ENCODE data around the gene CDC42EP2. TPM values are rescaled to one million over a fixed set of nuclear protein-coding genes. Genes with fewer than 3 reads are reported as not detected.

The CDC42EP2 gene
- total RNA-seq, 1 donor from 2014 or later: 26.7 TPM

DNA sequence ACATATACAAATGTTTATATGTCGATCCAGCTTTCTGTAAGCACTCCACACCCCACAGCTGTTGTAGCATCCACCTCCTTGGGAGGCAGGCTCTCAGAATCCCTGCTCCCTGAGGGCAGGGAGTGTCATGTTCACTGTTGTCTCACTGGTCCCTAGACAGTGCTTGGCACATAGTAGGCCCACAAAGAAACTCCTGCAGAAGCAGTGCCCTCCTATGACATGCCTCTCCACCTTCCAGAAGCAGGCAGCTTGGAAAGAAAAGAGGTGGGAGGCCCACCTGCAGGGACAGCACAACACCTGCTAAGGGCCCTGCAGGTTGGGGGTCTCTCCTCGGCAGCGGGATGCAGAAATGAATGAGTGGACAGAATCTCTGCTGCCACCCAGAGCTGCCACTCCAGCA lies 11.1 kb upstream of the CDC42EP2 start:
- H3K9ac ChIP-seq (ENCODE audit: low read length): no peak overlapping the region
- no peaks in the 10 kb centered on the region for H3K36me3 ChIP-seq (ENCODE audit: insufficient read depth, low read length)
- DNase-seq (ENCODE audit: low read depth) (no peak), FAIRE-seq (no peak)
- H3K27ac Mint-ChIP-seq (ENCODE audit: unreplicated experiment): no peak overlapping the region
- no peak overlapping the region for H3K4me3 ChIP-seq (ENCODE audit: insufficient read depth, low read depth, low read length)
- H2AFZ ChIP-seq (ENCODE audit: low read depth, low read length): no peak overlapping the region
- H3K27me3 ChIP-seq (ENCODE audit: insufficient read depth, low read length): no peaks in the 10 kb centered on the region
- H4K20me1 ChIP-seq (ENCODE audit: insufficient read depth, low read length): no peaks in the 10 kb centered on the region
- peaks cover 12% of the 10 kb centered on the region for H3K4me1 Mint-ChIP-seq (ENCODE audit: low read depth, unreplicated experiment)
- H3K79me2 ChIP-seq (ENCODE audit: insufficient read depth, low read length): no peaks in the 10 kb centered on the region
- H3K9me3 ChIP-seq (ENCODE audit: insufficient read depth, low read depth, low read length): no peaks in the 10 kb centered on the region
- no peaks in the 10 kb centered on the region for H3K9me3 Mint-ChIP-seq (ENCODE audit: unreplicated experiment)
- no peaks in the 10 kb centered on the region for H3K27me3 Mint-ChIP-seq (ENCODE audit: low read depth, unreplicated experiment)
- TF ChIP-seq, protein P1, sequence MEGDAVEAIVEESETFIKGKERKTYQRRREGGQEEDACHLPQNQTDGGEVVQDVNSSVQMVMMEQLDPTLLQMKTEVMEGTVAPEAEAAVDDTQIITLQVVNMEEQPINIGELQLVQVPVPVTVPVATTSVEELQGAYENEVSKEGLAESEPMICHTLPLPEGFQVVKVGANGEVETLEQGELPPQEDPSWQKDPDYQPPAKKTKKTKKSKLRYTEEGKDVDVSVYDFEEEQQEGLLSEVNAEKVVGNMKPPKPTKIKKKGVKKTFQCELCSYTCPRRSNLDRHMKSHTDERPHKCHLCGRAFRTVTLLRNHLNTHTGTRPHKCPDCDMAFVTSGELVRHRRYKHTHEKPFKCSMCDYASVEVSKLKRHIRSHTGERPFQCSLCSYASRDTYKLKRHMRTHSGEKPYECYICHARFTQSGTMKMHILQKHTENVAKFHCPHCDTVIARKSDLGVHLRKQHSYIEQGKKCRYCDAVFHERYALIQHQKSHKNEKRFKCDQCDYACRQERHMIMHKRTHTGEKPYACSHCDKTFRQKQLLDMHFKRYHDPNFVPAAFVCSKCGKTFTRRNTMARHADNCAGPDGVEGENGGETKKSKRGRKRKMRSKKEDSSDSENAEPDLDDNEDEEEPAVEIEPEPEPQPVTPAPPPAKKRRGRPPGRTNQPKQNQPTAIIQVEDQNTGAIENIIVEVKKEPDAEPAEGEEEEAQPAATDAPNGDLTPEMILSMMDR (IDR thresholded peaks at IDR 0.05; ENCODE audit: insufficient read depth, low read depth, low read length): no peak
- no peak for TF ChIP-seq EZH2 (IDR thresholded peaks at IDR 0.05; ENCODE audit: insufficient read depth, low read length)
- no peak overlapping the region for H3K27ac ChIP-seq (ENCODE audit: low read depth, low read length)
- no peak overlapping the region for H3K4me3 Mint-ChIP-seq (ENCODE audit: unreplicated experiment)
- peaks cover 6% of the 10 kb centered on the region for H3K4me1 ChIP-seq (ENCODE audit: insufficient read depth, low read length)
- peaks cover 3% of the 10 kb centered on the region for H3K36me3 Mint-ChIP-seq (ENCODE audit: low read depth, unreplicated experiment)
- no peak overlapping the region for H3K4me2 ChIP-seq (ENCODE audit: low read length)

DNA sequence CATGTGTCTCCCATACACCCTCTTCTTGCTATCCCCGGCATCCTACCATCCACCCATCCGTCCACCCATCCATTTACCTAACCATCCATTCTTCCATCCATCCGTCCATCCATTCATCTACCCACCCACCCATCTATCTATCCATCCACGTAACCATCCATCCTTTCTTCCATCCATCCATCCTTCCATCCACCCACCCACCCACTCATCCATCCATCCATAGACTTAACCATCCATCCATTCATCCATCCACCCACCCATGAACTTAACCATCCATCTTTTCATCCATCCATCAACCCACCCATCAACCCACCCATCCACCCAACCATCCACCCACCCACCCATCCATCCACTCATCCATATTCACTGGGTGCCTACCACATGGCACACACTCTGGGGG lies 10.6 kb upstream of the CDC42EP2 start:
- no peak overlapping the region for H3K27ac ChIP-seq (ENCODE audit: low read depth, low read length)
- no peak for FAIRE-seq
- no peaks in the 10 kb centered on the region for H3K27me3 ChIP-seq (ENCODE audit: insufficient read depth, low read length)
- H3K4me1 Mint-ChIP-seq (ENCODE audit: low read depth, unreplicated experiment): peaks cover 12% of the 10 kb centered on the region
- DNase-seq (ENCODE audit: low read depth): no peak
- peaks cover 3% of the 10 kb centered on the region for H3K36me3 Mint-ChIP-seq (ENCODE audit: low read depth, unreplicated experiment)
- peaks cover 4% of the 10 kb centered on the region for H3K4me1 ChIP-seq (ENCODE audit: insufficient read depth, low read length)
- H3K27ac Mint-ChIP-seq (ENCODE audit: unreplicated experiment): no peak overlapping the region
- no peak overlapping the region for H3K4me2 ChIP-seq (ENCODE audit: low read length)
- H3K36me3 ChIP-seq (ENCODE audit: insufficient read depth, low read length): no peaks in the 10 kb centered on the region
- no peak overlapping the region for H3K9ac ChIP-seq (ENCODE audit: low read length)
- no peaks in the 10 kb centered on the region for H3K79me2 ChIP-seq (ENCODE audit: insufficient read depth, low read length)
- no peaks in the 10 kb centered on the region for H4K20me1 ChIP-seq (ENCODE audit: insufficient read depth, low read length)
- H3K27me3 Mint-ChIP-seq (ENCODE audit: low read depth, unreplicated experiment): no peaks in the 10 kb centered on the region
- H3K4me3 ChIP-seq (ENCODE audit: insufficient read depth, low read depth, low read length): no peak overlapping the region
- H3K4me3 Mint-ChIP-seq (ENCODE audit: unreplicated experiment): no peak overlapping the region
- no peak overlapping the region for H2AFZ ChIP-seq (ENCODE audit: low read depth, low read length)
- H3K9me3 ChIP-seq (ENCODE audit: insufficient read depth, low read depth, low read length): no peaks in the 10 kb centered on the region
- H3K9me3 Mint-ChIP-seq (ENCODE audit: unreplicated experiment): no peaks in the 10 kb centered on the region
- TF ChIP-seq, protein P1 (IDR thresholded peaks at IDR 0.05; ENCODE audit: insufficient read depth, low read depth, low read length): no peak
- TF ChIP-seq EZH2 (IDR thresholded peaks at IDR 0.05; ENCODE audit: insufficient read depth, low read length): no peak

DNA sequence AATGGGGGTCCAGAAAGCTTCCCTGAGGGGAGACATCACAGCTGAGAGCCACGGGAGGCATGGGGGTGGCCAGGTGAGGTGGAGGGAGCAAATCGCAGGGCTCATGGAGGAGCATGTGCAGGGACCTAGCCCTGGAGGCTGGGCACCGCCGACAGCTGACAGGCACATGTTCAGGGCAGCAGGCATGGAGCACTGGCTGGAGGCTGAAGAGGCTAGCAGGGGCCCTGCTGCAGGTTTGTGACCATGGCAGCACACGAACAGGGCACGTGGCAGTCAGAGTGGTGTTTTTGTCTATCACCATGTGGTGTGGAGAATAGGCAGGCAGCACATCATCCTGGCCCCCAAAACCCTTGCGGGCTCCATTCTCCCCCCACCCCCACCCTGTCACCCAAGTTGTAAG lies 10.1 kb upstream of the CDC42EP2 start:
- Mint-ChIP-seq H3K27me3 (ENCODE audit: low read depth, unreplicated experiment) (no peaks in the 10 kb centered on the region), H3K4me1 (ENCODE audit: low read depth, unreplicated experiment) (peaks cover 12% of the 10 kb centered on the region), H3K36me3 (ENCODE audit: low read depth, unreplicated experiment) (peaks cover 3% of the 10 kb centered on the region), H3K9me3 (ENCODE audit: unreplicated experiment) (no peaks in the 10 kb centered on the region), H3K27ac (ENCODE audit: unreplicated experiment) (no peak overlapping the region), H3K4me3 (ENCODE audit: unreplicated experiment) (no peak overlapping the region)
- Histone ChIP-seq H3K27ac (ENCODE audit: low read depth, low read length) (no peak overlapping the region), H3K4me2 (ENCODE audit: low read length) (no peak overlapping the region), H3K36me3 (ENCODE audit: insufficient read depth, low read length) (no peaks in the 10 kb centered on the region), H3K9me3 (ENCODE audit: insufficient read depth, low read depth, low read length) (no peaks in the 10 kb centered on the region), H2AFZ (ENCODE audit: low read depth, low read length) (no peak overlapping the region), H3K9ac (ENCODE audit: low read length) (no peak overlapping the region), H4K20me1 (ENCODE audit: insufficient read depth, low read length) (no peaks in the 10 kb centered on the region), H3K79me2 (ENCODE audit: insufficient read depth, low read length) (no peaks in the 10 kb centered on the region), H3K4me1 (ENCODE audit: insufficient read depth, low read length) (peaks cover 4% of the 10 kb centered on the region), H3K4me3 (ENCODE audit: insufficient read depth, low read depth, low read length) (no peak overlapping the region), H3K27me3 (ENCODE audit: insufficient read depth, low read length) (no peaks in the 10 kb centered on the region)
- no peak for FAIRE-seq
- DNase-seq (ENCODE audit: low read depth): no peak
- TF ChIP-seq, protein P1 (IDR thresholded peaks at IDR 0.05; ENCODE audit: insufficient read depth, low read depth, low read length): no peak
- no peak for TF ChIP-seq EZH2 (IDR thresholded peaks at IDR 0.05; ENCODE audit: insufficient read depth, low read length)

Data from astrocyte (in vitro differentiated cells and primary cell).